ENCODE measurements around the gene ZBTB40.

Gene ZBTB40

DNA sequence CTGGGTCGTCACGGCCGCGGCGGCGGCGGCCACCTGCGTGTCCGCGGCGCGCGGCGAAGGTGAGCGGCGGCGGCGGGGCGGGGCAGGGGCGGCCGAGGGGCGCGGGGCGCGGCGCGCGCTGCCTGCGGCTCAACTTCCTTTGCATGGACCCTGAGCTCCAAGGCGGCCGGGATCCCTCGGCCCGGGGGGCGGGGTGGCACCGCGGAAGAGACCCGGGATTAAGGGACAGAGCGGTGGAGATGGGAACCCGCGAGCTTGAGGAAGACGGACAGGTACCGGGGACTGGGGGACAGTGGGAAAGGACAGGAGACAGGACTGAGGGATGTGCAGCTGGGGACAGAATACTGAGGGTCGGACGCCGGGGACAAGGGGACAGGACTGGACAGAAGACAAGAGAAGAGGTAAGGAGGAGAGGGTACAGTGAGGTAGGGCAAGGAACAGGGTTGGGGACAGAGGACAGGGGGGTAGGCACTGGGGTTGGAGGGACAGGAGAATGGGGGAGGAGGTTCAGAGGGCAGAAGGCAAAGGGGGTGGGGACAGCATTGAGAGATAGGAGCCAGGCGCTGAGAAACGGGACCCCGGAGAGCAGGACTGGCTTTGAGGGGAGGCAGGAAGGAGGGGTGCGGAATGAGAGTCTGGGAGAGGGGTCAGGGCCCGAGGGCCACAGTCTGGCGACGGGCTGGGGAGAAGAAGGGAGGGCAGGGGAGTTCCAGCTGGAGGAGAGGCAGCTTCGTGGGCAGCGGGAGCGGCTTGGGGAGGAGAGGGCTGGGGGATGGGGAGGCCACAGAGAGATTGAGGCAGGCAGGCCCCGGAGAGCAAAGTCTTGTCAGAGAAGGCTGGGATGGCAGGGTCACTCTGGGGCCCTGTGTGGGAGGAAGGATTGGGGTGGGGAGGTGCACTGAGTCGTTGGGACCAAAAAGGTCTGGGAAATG is 112.3 kb downstream of the ZBTB40 start:
- no peak for DNase-seq

DNA sequence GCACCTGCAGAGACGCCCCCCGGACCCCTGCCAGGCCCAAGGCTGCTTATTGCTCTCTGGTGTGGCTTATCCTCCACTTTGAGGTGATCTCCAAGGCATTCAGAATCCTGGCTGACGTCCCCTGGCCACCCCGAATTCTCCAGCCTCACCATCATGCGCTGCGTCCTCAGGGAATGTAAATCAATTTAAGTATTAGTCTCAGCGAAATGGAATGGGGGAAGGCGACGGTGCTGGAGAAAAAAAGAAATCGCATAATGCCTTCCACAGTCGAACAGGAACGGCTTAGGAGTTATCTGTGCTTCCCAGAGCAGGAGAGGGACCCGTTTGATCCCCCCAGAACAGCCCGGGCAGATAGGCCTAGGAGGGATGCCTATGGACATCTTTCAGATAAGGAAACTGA is 114.5 kb downstream of the ZBTB40 start:
- DNase-seq, result no peak

DNA sequence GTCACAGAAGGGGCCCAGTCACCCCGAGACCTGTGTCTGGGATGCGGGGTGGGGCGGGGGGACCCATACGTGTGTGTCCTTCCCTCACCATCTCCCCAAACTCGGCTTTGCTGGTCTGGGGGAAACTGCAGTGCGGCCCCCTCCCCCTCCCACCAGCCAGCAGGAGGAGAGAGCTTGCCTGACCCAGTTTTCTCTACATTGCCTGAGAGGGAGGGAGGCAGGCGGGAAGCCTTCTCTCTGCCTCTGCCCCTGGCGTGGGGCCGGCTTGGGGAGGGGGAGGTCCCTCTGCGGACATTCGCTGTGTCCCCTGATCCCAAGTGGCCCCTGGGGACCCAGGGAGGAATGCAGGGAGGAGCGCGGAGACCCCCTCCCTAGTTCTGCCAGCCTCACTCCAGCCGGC is 115.5 kb downstream of the ZBTB40 start:
- DNase-seq, result no peak

DNA sequence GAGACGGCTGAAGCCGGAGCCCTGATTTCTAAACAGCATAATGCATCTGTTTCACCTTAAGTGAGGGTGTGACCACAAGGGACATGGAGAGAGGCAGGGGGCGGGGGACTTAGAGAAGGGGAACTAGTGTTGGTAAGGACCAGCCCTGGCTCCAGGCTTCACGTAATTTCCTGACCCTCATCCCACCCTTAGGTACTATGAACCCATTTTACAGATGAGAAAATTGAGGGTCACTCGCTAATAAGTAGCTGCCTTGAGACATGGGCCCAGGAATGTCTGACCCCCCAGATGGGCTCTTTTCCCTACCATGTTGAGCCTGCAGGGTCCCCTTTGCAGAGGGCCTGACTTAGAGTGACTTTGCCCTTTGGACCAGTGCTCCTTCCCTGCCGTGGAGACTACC is 116.3 kb downstream of the ZBTB40 start:
- no peak for DNase-seq

DNA sequence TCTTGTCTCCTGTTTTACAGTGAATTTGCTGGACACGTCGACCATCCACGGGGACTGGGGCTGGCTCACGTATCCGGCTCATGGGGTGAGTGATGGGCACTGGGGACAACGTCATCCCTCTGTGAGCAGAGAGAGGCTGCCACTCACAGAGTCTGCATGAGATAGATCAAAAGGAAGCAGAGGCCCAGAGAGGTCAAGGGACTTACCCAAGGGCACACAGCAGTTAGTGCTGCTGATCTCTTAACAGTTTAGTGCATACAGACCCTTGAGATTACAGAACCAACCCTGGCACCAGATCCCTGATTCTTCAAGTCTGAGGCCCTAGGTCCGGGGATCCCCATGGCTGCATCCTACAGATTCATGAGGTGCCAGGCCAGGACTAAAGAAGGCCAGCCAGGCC is 117.6 kb downstream of the ZBTB40 start:
- DNase-seq, result no peak

DNA sequence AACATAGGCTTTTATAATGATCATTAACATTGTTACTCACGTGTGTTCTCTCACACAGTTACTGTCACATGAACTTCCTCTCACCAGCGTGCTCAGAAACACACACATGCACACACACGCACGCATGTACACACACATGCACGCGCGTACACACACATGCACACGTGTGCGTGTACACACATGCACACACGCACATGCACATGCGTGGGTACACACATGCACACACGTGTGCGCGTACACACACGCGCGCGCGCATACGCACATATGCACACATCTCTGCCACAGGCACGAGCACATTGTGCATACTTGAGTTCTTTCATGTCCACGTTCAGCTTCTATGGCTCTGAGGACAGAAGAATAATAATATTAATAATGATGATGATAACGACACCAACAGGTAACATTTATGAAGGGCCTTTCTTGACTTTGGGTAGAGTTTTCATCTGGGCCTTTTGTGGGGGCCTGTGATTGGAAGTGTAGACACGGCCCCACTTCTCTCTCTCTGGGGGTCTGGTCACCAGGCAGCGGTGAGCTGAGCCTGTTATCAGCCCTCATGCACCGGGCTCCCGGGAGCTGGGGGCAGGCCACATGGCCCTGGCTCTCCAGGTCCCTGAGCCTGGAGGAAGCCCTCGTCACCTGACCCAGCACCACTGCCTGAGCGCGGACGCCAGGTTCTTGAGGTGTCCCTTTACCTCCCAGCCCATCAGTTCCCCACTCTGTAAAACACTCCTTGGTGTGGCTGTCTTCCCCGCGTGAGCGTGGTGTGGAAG is 118.7 kb downstream of the ZBTB40 start:
- no peak for DNase-seq

DNA sequence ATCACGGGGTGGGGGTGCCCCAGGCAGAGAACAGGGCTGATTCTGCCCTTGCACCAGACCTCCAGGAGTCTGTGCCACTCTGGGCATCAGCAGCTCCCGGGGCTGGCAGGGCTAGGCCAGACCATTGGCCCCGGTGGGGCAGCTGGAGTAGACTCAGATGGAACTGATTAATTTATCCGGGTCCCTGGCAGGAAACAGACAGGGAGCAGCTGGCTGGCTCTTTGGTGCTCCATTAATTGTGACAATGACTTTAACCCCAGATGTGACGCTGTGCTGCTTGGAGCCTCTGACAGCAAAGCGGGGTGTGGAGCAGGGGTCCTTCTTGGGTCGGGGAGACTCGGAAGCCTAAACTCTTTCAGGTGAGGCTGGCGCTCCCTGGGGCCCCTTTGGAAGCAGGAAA is 121.2 kb downstream of the ZBTB40 start:
- DNase-seq, result no peak

DNA sequence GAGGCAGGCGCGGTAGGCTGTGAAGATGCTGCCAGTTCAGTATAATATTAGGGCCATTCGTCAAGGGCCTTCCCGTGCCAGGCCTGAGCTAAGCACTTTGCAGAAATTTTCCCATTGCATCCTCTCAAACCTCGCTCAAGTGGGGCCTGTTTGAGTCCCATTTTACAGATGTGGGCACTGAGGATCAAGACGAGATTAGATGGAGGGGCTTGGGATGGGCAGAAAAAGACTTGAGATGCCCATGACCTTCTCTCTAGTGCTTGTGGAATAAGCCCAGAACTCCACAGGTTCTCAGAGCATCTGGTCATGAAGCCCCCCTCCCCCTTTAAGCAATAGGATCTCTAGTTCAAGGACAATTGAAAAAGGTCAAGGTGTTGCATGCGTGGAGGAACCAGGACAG is 121.6 kb downstream of the ZBTB40 start:
- DNase-seq, result no peak

DNA sequence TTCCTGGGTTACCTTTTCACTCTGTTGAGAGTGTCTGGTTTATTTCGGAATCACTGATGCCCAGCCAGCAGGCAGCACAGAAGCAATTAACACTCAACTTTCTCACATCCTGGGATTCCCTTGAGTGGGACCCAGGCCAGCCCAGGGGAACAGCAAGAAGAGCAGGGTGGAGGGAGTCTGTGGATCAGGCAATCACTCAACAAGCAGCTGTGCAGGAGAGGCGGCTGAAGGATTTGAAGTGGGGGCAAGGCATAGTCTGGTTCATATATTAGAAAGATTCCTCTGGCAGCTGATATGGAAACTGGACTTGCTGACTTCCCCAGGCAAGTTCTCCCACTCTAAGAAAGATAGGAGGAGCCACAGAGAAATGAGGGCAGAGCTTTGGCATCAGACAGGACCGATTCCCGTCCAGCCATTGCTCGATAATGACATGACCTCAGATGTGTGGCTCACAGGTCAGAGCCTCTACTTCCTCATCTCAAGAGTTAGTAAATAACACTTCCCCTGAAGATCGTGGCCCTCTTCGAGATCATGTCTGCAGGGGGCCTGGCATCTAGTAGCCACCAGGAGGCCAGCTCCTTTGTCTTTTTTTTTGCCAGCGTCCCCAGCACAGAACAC is 124.0 kb downstream of the ZBTB40 start:
- DNase-seq, result no peak

DNA sequence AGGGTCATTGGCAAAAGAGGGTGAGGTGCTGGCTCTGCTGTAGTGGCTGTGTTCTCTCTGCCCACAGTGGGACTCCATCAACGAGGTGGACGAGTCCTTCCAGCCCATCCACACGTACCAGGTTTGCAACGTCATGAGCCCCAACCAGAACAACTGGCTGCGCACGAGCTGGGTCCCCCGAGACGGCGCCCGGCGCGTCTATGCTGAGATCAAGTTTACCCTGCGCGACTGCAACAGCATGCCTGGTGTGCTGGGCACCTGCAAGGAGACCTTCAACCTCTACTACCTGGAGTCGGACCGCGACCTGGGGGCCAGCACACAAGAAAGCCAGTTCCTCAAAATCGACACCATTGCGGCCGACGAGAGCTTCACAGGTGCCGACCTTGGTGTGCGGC is 124.5 kb downstream of the ZBTB40 start:
- no peak for DNase-seq

DNA sequence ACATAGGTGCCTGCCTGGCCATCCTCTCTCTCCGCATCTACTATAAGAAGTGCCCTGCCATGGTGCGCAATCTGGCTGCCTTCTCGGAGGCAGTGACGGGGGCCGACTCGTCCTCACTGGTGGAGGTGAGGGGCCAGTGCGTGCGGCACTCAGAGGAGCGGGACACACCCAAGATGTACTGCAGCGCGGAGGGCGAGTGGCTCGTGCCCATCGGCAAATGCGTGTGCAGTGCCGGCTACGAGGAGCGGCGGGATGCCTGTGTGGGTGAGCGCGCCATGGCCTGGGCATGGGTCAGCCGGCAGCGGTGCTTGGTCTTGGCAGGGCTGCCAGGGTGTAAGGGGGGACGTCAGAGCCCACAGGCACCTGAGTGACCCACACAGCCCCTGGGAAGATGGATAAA is 125.0 kb downstream of the ZBTB40 start:
- no peak for DNase-seq

DNA sequence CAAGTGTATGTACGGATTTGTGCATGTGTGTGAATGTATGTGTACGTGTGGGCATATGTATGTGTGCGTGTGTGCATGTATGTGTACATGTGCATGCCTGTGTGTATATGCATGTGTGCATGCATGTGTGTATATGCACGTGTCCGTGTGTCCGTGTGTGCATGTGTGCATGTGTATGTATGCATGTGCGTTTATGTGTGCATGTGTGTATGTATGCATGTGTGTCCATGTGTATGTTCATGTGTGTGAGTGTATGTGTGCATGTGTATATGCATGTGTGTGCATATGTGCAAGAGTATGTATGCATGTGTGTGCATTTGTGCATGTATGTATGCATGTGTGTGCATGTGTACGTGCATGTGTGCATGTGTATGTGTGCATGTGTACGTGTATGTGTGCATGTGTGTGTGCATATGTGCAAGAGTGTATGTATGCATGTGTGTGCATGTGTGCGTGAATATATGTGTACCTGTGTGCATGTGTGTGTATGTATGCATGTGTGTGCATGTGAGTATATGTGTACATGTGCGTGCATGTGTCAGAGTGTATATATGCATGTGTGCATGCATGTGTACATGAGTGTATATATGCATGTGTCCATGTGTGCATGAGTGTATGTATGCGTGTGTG is 127.2 kb downstream of the ZBTB40 start:
- no peak for DNase-seq

DNA sequence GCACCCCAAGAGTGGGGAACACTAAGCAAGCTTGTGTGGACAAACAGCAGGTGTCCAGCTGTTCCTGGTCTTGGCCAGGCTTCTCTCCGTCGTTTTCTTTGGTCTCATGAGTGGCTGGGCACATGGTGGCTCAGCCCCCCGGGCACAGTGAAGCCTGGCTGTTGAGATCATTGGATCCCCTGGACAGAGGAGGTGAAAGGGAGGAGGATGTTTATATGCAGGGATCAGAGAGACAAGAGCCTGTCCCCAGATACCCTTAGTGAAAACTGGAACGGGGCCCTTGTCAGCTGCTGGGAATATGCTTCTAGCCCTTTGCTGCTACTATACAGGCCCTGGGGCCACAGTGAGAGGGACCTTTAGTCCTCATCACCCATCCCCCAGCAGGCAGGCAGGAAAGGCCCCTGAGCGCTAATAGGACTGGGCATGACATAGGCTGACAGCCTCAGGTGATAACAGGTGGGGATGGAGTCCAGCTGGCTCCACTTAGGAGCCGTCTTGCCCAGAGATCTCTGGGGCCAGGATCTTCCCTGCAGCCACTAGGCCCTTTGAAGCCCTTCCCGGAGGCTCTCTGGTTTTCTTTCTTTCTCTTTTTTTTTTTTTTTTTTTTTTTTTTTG is 128.0 kb downstream of the ZBTB40 start:
- no peak for DNase-seq
